ENCODE measurements around the gene PNLIPRP2. TPM values are rescaled to one million over a fixed set of nuclear protein-coding genes. Genes with fewer than 3 reads are reported as not detected.

PNLIPRP2 gene
- total RNA-seq, 1 experiment from 2014 or later, result 0.28 TPM

- Mint-ChIP-seq H3K27ac (no peak overlapping the region), H3K9me3 (peaks cover 12% of the 10 kb centered on the region), H3K4me1 (no peaks in the 10 kb centered on the region), H3K27me3 (ENCODE audit: low read depth) (no peaks in the 10 kb centered on the region), H3K36me3 (no peaks in the 10 kb centered on the region), H3K4me3 (no peak overlapping the region)
- ChIA-PET CTCF (no interaction called here), POLR2A (no interaction called here)
- ATAC-seq, result no peak
- no peak for DNase-seq (ENCODE audit: low spot score)
- TF ChIP-seq E2F5 (CRISPR knock-in tag; IDR thresholded peaks at IDR 0.05), result no peak
These were observed 30.8 kb upstream of the PNLIPRP2 start for GRCh38 chr10:116589926-116590325.

GRCh38 chr10:116590590-116591444 lies 29.9 kb upstream of the PNLIPRP2 start, which contains the start of gene PNLIPRP1:
Gene PNLIPRP1 (plus strand): TSS chr10:116590959. CDS start chr10:116591130, 171 bp downstream.
- peaks cover 12% of the 10 kb centered on the region for H3K9me3 Mint-ChIP-seq
- ATAC-seq, result no peak
- ChIA-PET POLR2A (no interaction called here), CTCF (no interaction called here)
- TF ChIP-seq ETV6 (CRISPR knock-in tag; IDR thresholded peaks at IDR 0.05) (no peak), AFF4 (CRISPR knock-in tag; IDR thresholded peaks at IDR 0.05; ENCODE audit: borderline replicate concordance) (no peak), ATF1 (CRISPR knock-in tag; IDR thresholded peaks at IDR 0.05) (no peak), NR3C1 (CRISPR knock-in tag; conservative IDR thresholded peaks at IDR 0.05; ENCODE audit: low read depth) (no peak), MXD4 (CRISPR knock-in tag; IDR thresholded peaks at IDR 0.05; ENCODE audit: borderline replicate concordance) (no peak), PREB (CRISPR knock-in tag; IDR thresholded peaks at IDR 0.05; ENCODE audit: borderline replicate concordance) (no peak), ZBTB43 (CRISPR knock-in tag; IDR thresholded peaks at IDR 0.05) (no peak), FOXJ3 (CRISPR knock-in tag; IDR thresholded peaks at IDR 0.05; ENCODE audit: borderline replicate concordance) (no peak), ELF4 (CRISPR knock-in tag; IDR thresholded peaks at IDR 0.05; ENCODE audit: low read depth) (no peak), ZNF281 (CRISPR knock-in tag; IDR thresholded peaks at IDR 0.05) (no peak), SP1 (CRISPR knock-in tag; conservative IDR thresholded peaks at IDR 0.05) (no peak), ESRRA (CRISPR knock-in tag; IDR thresholded peaks at IDR 0.05; ENCODE audit: borderline replicate concordance) (no peak)
- H3K27ac Mint-ChIP-seq, result no peak within 1 kb of the TSS
- H3K4me1 Mint-ChIP-seq, result no peaks in the 10 kb centered on the region
- DNase-seq (ENCODE audit: low spot score), result no peak
- H3K36me3 Mint-ChIP-seq, result no peaks in the 10 kb centered on the region
- no peak within 1 kb of the TSS for H3K4me3 Mint-ChIP-seq
- no peaks in the 10 kb centered on the region for H3K27me3 Mint-ChIP-seq (ENCODE audit: low read depth)
